Suprapubic skin (tissue), 4 donors: ENCODE data around the gene EPHB1.

Experiments used
- CTCF ChIP-seq, 2 donors: fragments of 200-600 bp in 1 of 2; fragments of 450-650 bp in 1 of 2; sonication (generic) in 1 of 2; IDR thresholded peaks; one replicate each; pipeline ENCODE4 v1.5.1; 2016 to 2019; ENCODE audit warnings: antibody characterized with exemption in 2 of 2, mild to moderate bottlenecking in 1 of 2, moderate library complexity in 1 of 2
- EP300 ChIP-seq: sonication (generic); formaldehyde crosslinking; IDR thresholded peaks from one replicate; pipeline ENCODE4 v1.6.1; 2017; ENCODE audit warnings: antibody characterized with exemption
- POLR2A ChIP-seq, 2 donors: fragments of 450-650 bp; IDR thresholded peaks; one replicate each; pipeline ENCODE4 v1.6.1; 2017; ENCODE audit warnings: antibody characterized with exemption in 2 of 2, mild to moderate bottlenecking in 2 of 2, moderate library complexity in 2 of 2
- POLR2AphosphoS5 ChIP-seq, 3 donors: sonication (generic); formaldehyde crosslinking; IDR thresholded peaks; one replicate each; pipeline ENCODE4 v1.6.1; 2017; ENCODE audit warnings: antibody characterized with exemption in 3 of 3

DNA sequence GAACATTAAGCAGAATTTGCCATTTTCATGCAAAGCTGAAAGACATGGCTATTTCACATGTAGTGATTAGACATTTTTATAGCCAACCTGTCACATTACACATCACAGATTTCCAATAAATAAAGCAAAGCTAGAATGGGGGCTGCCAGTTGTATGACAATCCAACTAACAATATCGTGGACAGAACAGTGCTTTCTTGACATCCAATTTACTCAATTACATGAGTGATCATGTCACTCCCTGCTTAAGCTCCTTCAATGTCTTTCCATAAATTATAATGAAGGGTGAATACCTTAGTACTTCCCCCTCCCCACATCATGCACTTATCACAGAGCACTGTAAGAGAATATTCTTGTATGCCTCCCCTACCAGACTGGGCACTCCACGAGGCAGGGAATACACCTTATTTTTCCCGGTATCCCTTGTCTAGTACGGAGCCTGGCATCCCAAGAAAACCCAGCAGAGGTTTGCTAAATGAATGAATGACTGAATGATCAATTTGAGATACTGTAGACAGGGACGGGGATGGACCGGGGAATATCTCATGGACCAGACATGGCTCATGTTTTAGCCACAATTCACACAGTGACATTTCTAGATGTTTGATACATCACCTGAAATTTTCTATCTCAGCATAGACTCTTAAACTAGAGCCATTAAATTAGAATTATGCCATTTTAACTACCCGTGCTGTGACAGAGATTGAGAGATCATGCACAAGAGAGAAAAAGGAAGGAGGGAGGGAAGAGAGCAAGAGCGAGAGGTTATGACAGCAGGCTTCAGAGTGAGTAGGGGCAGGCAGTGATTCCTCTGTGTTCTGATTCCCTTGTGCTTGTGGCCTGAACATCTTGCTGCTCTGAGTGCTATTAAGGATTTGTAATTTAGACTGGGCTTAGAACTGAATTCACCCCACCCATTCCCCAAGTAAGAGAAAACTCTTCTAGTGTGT lies 77.7 kb downstream of the EPHB1 start:
- no peak for TF ChIP-seq POLR2AphosphoS5 (IDR thresholded peaks at IDR 0.05)
- no peak for TF ChIP-seq CTCF (IDR thresholded peaks at IDR 0.05)
- no peak for TF ChIP-seq POLR2A (IDR thresholded peaks at IDR 0.05)
- TF ChIP-seq EP300: no peak
